Germinal center (tissue), 1 donor: Measurements from ENCODE around the gene MGRN1.

Source experiments
- DNase-seq: peaks from one replicate; pipeline ENCODE4 v3.0.0; 2012; ENCODE audit warnings: mixed read lengths, low spot score

MGRN1 gene

GRCh38 chr16:4604401-4604800 lies 20.2 kb upstream of the MGRN1 start:
- no peak for DNase-seq

- no peak for DNase-seq
Measured at GRCh38 chr16:4606354-4606753, 18.3 kb upstream of the MGRN1 start.

GRCh38 chr16:4607841-4608703 lies 16.6 kb upstream of the MGRN1 start:
- no peak for DNase-seq

GRCh38 chr16:4608704-4608980 lies 16.0 kb upstream of the MGRN1 start:
- no peak for DNase-seq

- no peak for DNase-seq
Measured at GRCh38 chr16:4609200-4610010, 15.2 kb upstream of the MGRN1 start.

- no peak for DNase-seq
Measured at GRCh38 chr16:4610011-4611005, 14.3 kb upstream of the MGRN1 start.

GRCh38 chr16:4611337-4612021 lies 13.1 kb upstream of the MGRN1 start:
- no peak for DNase-seq

GRCh38 chr16:4612474-4612931 lies 12.1 kb upstream of the MGRN1 start:
- DNase-seq = no peak

- DNase-seq = peak; percentile 1
Measured at GRCh38 chr16:4612977-4613635, 11.5 kb upstream of the MGRN1 start.

- peak; percentile 28 for DNase-seq
Measured at GRCh38 chr16:4613636-4614570, 10.7 kb upstream of the MGRN1 start.

GRCh38 chr16:4614571-4615383 lies 9.8 kb upstream of the MGRN1 start, which contains the start of gene UBALD1:
Gene UBALD1, minus strand, starts transcription at chr16:4614888. Its CDS starts 91 bp downstream, at chr16:4614797.
- DNase-seq = peak; percentile 92

- no peak for DNase-seq
Measured at GRCh38 chr16:4615384-4616046, 9.1 kb upstream of the MGRN1 start.

- DNase-seq = peak; percentile 99
Measured at GRCh38 chr16:4616047-4616811, 8.4 kb upstream of the MGRN1 start.

GRCh38 chr16:4617880-4618279 lies 6.7 kb upstream of the MGRN1 start:
- DNase-seq = no peak

- DNase-seq = no peak
Measured at GRCh38 chr16:4618645-4619418, 5.8 kb upstream of the MGRN1 start.

GRCh38 chr16:4623593-4623992 lies 1.0 kb upstream of the MGRN1 start:
- DNase-seq = no peak
